Endothelial cell of umbilical vein (primary cell): Measurements from ENCODE around the gene P4HB. TPM values are rescaled to one million over a fixed set of nuclear protein-coding genes. Genes with fewer than 3 reads are reported as not detected.

Experiments used
- BruUV-seq: library from RNA; stranded (reverse); fragments of 400-500 nt; replicated peaks from 2 replicates; lab custom pipeline; 2021; lab: Mats Ljungman, UMichigan
- CTCF ChIA-PET: fragments of 300-600, 350-600 bp; sonication (Branson Sonifier 250); formaldehyde crosslinking; loops from one replicate; lab custom pipeline; 2021; ENCODE audit warnings: antibody characterized with exemption, inconsistent platforms; lab: Charles Lee
- POLR2A ChIA-PET: fragments of 300-600, 350-600 bp; sonication (Branson Sonifier 250); formaldehyde crosslinking; loops from one replicate; lab custom pipeline; 2021; ENCODE audit warnings: antibody characterized with exemption, inconsistent platforms; lab: Charles Lee
- DNase-seq: peaks from one replicate; pipeline ENCODE4 v3.0.0-alpha.2; 2011; ENCODE audit warnings: low read depth, low spot score
- FAIRE-seq: peaks from 2 replicates; lab custom pipeline; 2011; peaks lifted over from hg19 to GRCh38; lab: Jason Lieb, UNC
- H2AFZ ChIP-seq: 2 replicates; pipeline ENCODE4 v1.6.0; 2012; ENCODE audit warnings: low read depth, low read length, control low read depth, inconsistent platforms
- H3K27ac ChIP-seq: 2 replicates; pipeline ENCODE4 v1.5.1; 2011; ENCODE audit warnings: low read depth, mild to moderate bottlenecking, control low read depth, low read length, moderate library complexity; ENCODE audit not compliant: insufficient read depth
- H3K27me3 ChIP-seq, 2 experiments: 2 replicates each; pipeline versions ENCODE4 v1.6.0 to v1.6.1; 2011; ENCODE audit warnings: low read length in 2 of 2, mixed read lengths in 1 of 2; ENCODE audit not compliant: control insufficient read depth in 2 of 2, insufficient read depth in 2 of 2
- H3K36me3 ChIP-seq, 2 experiments: 2 replicates in 1 of 2; 3 replicates in 1 of 2; pipeline ENCODE4 v1.5.1; 2011; ENCODE audit warnings: low read length in 2 of 2, mild to moderate bottlenecking in 1 of 2, moderate library complexity in 1 of 2; ENCODE audit not compliant: control insufficient read depth in 2 of 2, insufficient read depth in 2 of 2; ENCODE audit errors: extremely low read depth in 1 of 2
- H3K4me1 ChIP-seq: 3 replicates; pipeline ENCODE4 v1.5.1; 2011; ENCODE audit warnings: mild to moderate bottlenecking, low read length; ENCODE audit not compliant: control insufficient read depth, insufficient read depth; ENCODE audit errors: extremely low read depth
- H3K4me2 ChIP-seq: 2 replicates; pipeline ENCODE4 v1.6.1; 2011; ENCODE audit warnings: low read length, control low read depth, mixed read lengths; ENCODE audit not compliant: insufficient read depth
- H3K4me3 ChIP-seq, 3 experiments: fragments of 200-600 bp in 1 of 3; sonication (generic), shearing (Covaris generic) in 1 of 3; replicated peaks in 1 of 3; 2 replicates each; pipeline ENCODE4 v1.5.1; 2011 to 2016; ENCODE audit warnings: control low read depth in 3 of 3, low read length in 3 of 3, mild to moderate bottlenecking in 2 of 3, inconsistent platforms in 1 of 3, low read depth in 1 of 3, moderate library complexity in 1 of 3; ENCODE audit not compliant: insufficient read depth in 1 of 3
- H3K79me2 ChIP-seq: 2 replicates; pipeline ENCODE4 v1.6.0; 2012; ENCODE audit warnings: low read length, inconsistent platforms; ENCODE audit not compliant: control insufficient read depth, insufficient read depth
- H3K9ac ChIP-seq: replicated peaks from 2 replicates; pipeline ENCODE3; 2011; ENCODE audit warnings: low read length, control low read depth; ENCODE audit not compliant: insufficient read depth; ENCODE audit errors: extremely low read depth
- H3K9me1 ChIP-seq: replicated peaks from 3 replicates; pipeline ENCODE4 v1.6.0; 2011; ENCODE audit warnings: mild to moderate bottlenecking, low read length; ENCODE audit not compliant: control insufficient read depth, insufficient read depth; ENCODE audit errors: extremely low read depth
- H3K9me3 ChIP-seq: replicated peaks from 2 replicates; pipeline ENCODE4 v1.5.1; 2012; ENCODE audit warnings: low read length, inconsistent platforms; ENCODE audit not compliant: control insufficient read depth, insufficient read depth
- H4K20me1 ChIP-seq: replicated peaks from 2 replicates; pipeline ENCODE3; 2011; ENCODE audit warnings: mild to moderate bottlenecking, low read length; ENCODE audit not compliant: control insufficient read depth, insufficient read depth; ENCODE audit errors: extremely low read depth
- EZH2 ChIP-seq: IDR thresholded peaks from 2 replicates; pipeline ENCODE4 v1.6.1; 2012; ENCODE audit warnings: borderline replicate concordance, low read depth, mild to moderate bottlenecking, moderate library complexity, low read length, inconsistent platforms; ENCODE audit not compliant: severe bottlenecking
- POLR2A ChIP-seq: IDR thresholded peaks from 2 replicates; pipeline ENCODE4 v1.6.1; 2012; ENCODE audit warnings: low read depth, mild to moderate bottlenecking, control low read depth, low read length
- POLR2AphosphoS5 ChIP-seq: IDR thresholded peaks from 2 replicates; pipeline ENCODE4 v1.6.1; 2012; ENCODE audit warnings: low read depth, mild to moderate bottlenecking, control low read depth, low read length, moderate library complexity; ENCODE audit not compliant: insufficient read depth
- dilution Hi-C: fragments of 300-500 bp; cut with MboI; formaldehyde crosslinking; loops from one replicate; pipeline ENCODE4 v1.15.0; 2019; ENCODE audit warnings: low sequenced_read_pairs; ENCODE audit not compliant: extremely low pct_ligation_motif_present
- intact Hi-C: fragments of 100-400 bp; cut with micrococcal nuclease; formaldehyde crosslinking; loops from one replicate; pipeline ENCODE4 v1.10.0; 2022
- polyA plus RNA-seq, 4 experiments: library from polyadenylated mRNA; depleted of rRNA in 3 of 4; stranded (reverse) in 3 of 4; unstranded in 1 of 4; fragments of >200 nt; gene quantifications; 2 replicates each; pipeline versions ENCODE4 v1.2.1 to v1.2.3, GENCODE V29; 2011 to 2012; ENCODE audit warnings: missing spikeins in 1 of 4
- total RNA-seq: library from RNA; stranded (reverse); gene quantifications from 2 replicates; pipeline ENCODE4 v1.2.3, GENCODE V29; 2021
- TF ChIP-seq, protein P1 (sequence below): IDR thresholded peaks from 2 replicates; pipeline ENCODE4 v1.6.1; 2011; ENCODE audit not compliant: insufficient read depth, insufficient read length

The P4HB gene
- total and polyA plus RNA-seq, 2 donors (not counting 3 experiments of a cell fraction or from before 2014, with no cell fraction given) = 201 to 988 TPM

DNA sequence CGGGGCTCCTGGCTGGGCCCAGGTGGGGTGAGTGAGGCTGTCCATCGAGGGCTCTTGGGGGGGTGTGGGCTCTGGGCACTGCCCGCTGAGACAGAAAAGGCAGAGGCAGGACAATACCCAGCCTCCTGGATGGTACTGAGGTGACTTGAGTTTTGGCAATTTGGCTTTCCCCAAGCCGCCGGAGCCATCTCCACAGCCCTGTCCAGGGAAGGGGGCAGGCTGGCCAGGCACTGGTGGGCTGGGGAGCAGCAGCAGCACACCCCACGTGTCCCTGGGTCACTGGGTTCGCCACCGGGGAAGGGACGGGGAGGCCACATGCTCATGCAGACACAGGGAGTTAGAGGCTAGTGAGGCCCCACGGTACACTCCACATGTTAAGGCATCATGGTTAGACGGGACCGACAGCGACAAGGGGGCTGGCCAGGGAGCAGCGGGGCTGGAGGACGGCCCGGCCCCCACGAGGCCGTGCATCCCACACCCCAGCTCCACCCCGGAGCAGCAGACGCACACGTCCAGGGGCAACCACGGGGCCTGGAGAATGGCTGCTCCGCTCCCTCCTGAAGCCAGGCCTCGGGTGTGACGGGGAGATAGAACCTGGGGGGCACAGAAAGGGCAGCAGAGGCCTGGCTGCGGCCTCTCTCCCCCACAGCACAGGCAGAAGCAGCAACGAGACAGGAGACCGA is 7.8 kb upstream of the P4HB start:
- Histone ChIP-seq H4K20me1 (no peaks in the 10 kb centered on the region), H2AFZ (no peak overlapping the region), H3K79me2 (peaks cover 25% of the 10 kb centered on the region), H3K9me3 (no peaks in the 10 kb centered on the region), H3K4me1 (peaks cover 17% of the 10 kb centered on the region), H3K4me3 (no peak overlapping the region), H3K9me1 (no peaks in the 10 kb centered on the region), H3K27ac (no peak overlapping the region), H3K4me2 (no peak overlapping the region), H3K9ac (no peak overlapping the region), H3K36me3 (peaks cover 6 to 19% of the 10 kb centered on the region in 2 experiments), H3K27me3 (no peaks in the 10 kb centered on the region)
- TF ChIP-seq POLR2A (peak; percentile 3), POLR2AphosphoS5 (no peak)
- DNase-seq (no peak), FAIRE-seq (no peak)
- dilution Hi-C loops (no loop called here), intact Hi-C loops (no loop called here)
- POLR2A ChIA-PET = no interaction called here
- CTCF ChIA-PET = interaction anchor here (1.6 to 3.0 kb wide), 2 partner anchors 29 to 154 kb away, joined by 4 to 16 read pairs; partner anchors contain the start of genes CENPX and LRRC45
- BruUV-seq = TSS peak; percentile 36

DNA sequence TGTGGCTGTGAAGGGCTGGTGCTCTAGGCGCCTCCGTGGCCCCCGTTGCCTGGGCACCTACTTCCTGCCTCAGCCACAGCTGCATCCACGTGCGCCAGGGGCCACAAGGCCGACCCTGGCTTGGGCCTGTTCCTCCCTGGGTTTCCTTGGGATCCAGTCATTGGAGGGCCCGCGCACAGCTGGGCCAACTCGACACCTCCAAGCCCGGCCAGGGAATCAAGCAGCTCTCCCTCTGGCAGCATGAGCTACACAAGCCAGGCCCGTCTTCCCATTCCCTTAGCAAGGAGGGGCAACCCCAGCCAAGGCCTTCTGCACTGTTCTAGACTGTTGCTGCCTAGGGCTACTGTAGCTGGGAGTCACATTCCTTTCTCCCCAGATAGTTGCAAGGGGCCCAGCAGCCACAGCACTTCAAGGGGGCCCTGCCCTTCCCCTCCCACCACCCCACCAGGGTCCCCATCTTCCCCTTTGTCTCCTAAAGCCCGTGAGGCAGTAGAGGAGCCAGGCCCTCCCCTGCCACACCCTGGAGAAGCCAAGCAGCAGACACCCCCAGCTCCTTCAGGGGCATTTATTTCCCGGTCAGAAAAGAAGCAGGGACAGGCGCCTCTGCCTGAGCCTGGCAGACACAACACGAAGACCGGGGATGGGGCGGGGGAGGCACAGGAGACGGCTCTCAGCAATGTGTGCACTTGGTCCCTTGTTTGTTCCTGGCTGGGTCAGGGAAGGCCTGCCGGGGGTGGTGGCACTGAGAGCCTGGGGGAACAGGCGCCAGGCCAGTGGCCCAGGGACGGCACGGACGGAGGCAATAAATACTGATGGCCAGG is 7.0 kb upstream of the P4HB start:
- H3K9ac ChIP-seq = no peak overlapping the region
- peaks cover 27% of the 10 kb centered on the region for H3K79me2 ChIP-seq
- H3K9me3 ChIP-seq = no peaks in the 10 kb centered on the region
- peaks cover 6 to 19% of the 10 kb centered on the region in 2 experiments for H3K36me3 ChIP-seq
- dilution Hi-C loops (no loop called here), intact Hi-C loops (no loop called here)
- no peak overlapping the region for H3K4me3 ChIP-seq
- no peak overlapping the region for H3K4me2 ChIP-seq
- POLR2A ChIA-PET = no interaction called here
- no peaks in the 10 kb centered on the region for H4K20me1 ChIP-seq
- FAIRE-seq (no peak), DNase-seq (no peak)
- TF ChIP-seq, protein P1, sequence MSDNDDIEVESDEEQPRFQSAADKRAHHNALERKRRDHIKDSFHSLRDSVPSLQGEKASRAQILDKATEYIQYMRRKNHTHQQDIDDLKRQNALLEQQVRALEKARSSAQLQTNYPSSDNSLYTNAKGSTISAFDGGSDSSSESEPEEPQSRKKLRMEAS = no peak
- peak; percentile 27 for TF ChIP-seq POLR2A
- no peak for TF ChIP-seq EZH2
- TF ChIP-seq POLR2AphosphoS5 = no peak
- H3K27ac ChIP-seq = no peak overlapping the region
- no peak overlapping the region for H2AFZ ChIP-seq
- no peaks in the 10 kb centered on the region for H3K27me3 ChIP-seq
- H3K9me1 ChIP-seq = no peaks in the 10 kb centered on the region
- CTCF ChIA-PET = no interaction called here
- BruUV-seq = no TSS peak
- peaks cover 17% of the 10 kb centered on the region for H3K4me1 ChIP-seq
